B cell (primary cell): ENCODE measurements around the gene UTP11.

Experiments
- EZH2 ChIP-seq: IDR thresholded peaks from 2 replicates; pipeline ENCODE4 v1.6.1; 2012; ENCODE audit warnings: borderline replicate concordance, low read depth, mild to moderate bottlenecking, moderate library complexity, low read length; ENCODE audit not compliant: insufficient read depth, poor library complexity, severe bottlenecking
- TF ChIP-seq, protein P1 (sequence below): fragments of 200-600 bp; IDR thresholded peaks from one replicate; pipeline ENCODE4 v1.8.0; 2022; ENCODE audit warnings: antibody characterized with exemption, mild to moderate bottlenecking

DNA sequence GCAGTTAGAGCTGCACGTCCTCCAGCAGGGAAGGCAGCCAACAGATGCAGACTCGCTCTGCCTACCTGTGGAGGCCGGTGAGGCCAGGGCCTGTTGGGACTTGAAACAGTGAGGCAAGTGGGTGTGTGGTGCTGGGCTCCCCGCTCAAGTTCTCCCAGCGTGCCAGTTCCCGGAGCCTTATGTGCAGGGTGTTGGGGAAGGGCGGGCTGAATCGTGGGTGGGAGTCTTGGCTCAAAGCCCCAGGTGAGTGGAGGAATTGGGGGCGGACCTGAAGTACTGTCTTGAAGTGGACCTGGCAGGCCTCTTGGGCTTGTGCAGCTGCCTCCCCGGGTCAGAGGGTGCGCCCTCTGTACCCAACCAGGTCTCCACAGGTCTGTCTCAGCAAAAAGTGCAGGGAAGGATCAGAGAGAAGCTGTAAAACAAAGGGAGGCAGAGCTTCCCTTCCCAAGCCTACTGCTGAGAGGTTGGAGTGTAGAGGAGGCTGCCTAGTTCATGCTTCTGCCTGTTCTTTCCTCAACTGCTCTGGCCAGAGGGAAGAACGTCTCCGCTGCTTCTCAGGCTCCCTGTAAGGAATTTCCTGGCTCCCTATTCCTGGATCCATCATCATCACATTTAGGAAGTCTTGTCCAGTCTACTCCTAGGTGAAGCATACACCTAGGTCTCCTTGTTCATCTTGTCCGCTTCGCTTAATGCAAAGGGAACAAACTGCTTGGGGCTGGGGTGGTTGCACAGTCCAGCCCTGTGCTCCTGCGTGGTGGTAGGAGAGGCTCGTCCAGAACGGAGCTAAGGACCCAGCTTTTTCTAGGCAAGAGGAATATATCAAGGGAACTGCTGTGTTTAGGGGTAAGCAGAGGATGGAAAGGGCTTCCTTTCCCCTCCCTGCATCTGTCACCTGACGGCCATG lies 14.9 kb downstream of the UTP11 start:
- TF ChIP-seq, protein P1, sequence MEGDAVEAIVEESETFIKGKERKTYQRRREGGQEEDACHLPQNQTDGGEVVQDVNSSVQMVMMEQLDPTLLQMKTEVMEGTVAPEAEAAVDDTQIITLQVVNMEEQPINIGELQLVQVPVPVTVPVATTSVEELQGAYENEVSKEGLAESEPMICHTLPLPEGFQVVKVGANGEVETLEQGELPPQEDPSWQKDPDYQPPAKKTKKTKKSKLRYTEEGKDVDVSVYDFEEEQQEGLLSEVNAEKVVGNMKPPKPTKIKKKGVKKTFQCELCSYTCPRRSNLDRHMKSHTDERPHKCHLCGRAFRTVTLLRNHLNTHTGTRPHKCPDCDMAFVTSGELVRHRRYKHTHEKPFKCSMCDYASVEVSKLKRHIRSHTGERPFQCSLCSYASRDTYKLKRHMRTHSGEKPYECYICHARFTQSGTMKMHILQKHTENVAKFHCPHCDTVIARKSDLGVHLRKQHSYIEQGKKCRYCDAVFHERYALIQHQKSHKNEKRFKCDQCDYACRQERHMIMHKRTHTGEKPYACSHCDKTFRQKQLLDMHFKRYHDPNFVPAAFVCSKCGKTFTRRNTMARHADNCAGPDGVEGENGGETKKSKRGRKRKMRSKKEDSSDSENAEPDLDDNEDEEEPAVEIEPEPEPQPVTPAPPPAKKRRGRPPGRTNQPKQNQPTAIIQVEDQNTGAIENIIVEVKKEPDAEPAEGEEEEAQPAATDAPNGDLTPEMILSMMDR = no peak
- TF ChIP-seq EZH2 = no peak
